Loucy (cell line): ENCODE results near the gene HYLS1.

Experiments used
- H2AFZ ChIP-seq: fragments of 200-600 bp; sonication (generic); 2 replicates; pipeline ENCODE4 v1.6.0; 2016; ENCODE audit warnings: antibody characterized with exemption, mild to moderate bottlenecking, low read length, moderate library complexity
- H3F3A ChIP-seq: fragments of 200-600 bp; 2 replicates; pipeline ENCODE4 v1.6.0; 2016; ENCODE audit warnings: antibody characterized with exemption, low read depth, mild to moderate bottlenecking
- H3K27me3 ChIP-seq: fragments of 200-600 bp; sonication (generic); 2 replicates; pipeline ENCODE4 v1.6.1; 2014; ENCODE audit warnings: low read length, mild to moderate bottlenecking; ENCODE audit not compliant: insufficient read depth, poor library complexity, severe bottlenecking
- H3K36me3 ChIP-seq: fragments of 200-600 bp; sonication (generic); 2 replicates; pipeline ENCODE4 v1.6.1; 2016; ENCODE audit warnings: low read length; ENCODE audit not compliant: insufficient read depth
- H3K4me1 ChIP-seq: fragments of 200-600 bp; sonication (generic); 2 replicates; pipeline ENCODE4 v1.5.1; 2014; ENCODE audit warnings: low read length, mild to moderate bottlenecking; ENCODE audit not compliant: insufficient read depth, poor library complexity, severe bottlenecking
- H3K4me2 ChIP-seq: fragments of 200-600 bp; sonication (generic); 2 replicates; pipeline ENCODE4 v1.6.0; 2014; ENCODE audit warnings: antibody characterized with exemption, low read length, low read depth, mild to moderate bottlenecking; ENCODE audit not compliant: poor library complexity, severe bottlenecking
- H3K4me3 ChIP-seq: fragments of 200-600 bp; sonication (generic); 2 replicates; pipeline ENCODE4 v1.5.1; 2014; ENCODE audit warnings: low read length, mild to moderate bottlenecking, mixed read lengths; ENCODE audit not compliant: poor library complexity, severe bottlenecking
- H3K79me2 ChIP-seq: fragments of 200-600 bp; sonication (generic); 2 replicates; pipeline ENCODE4 v1.6.1; 2014; ENCODE audit warnings: low read length; ENCODE audit not compliant: insufficient read depth
- H3K9ac ChIP-seq: fragments of 200-600 bp; sonication (generic); 2 replicates; pipeline ENCODE4 v1.6.0; 2014; ENCODE audit warnings: mild to moderate bottlenecking, low read depth, low read length, moderate library complexity; ENCODE audit not compliant: poor library complexity, severe bottlenecking
- H3K9me2 ChIP-seq: fragments of 200-600 bp; sonication (generic); replicated peaks from 2 replicates; pipeline ENCODE4 v1.6.1; 2016; ENCODE audit warnings: low read depth, low read length, mixed read lengths
- H3K9me3 ChIP-seq: fragments of 200-600 bp; sonication (generic); 2 replicates; pipeline ENCODE4 v1.6.1; 2014; ENCODE audit warnings: mild to moderate bottlenecking, antibody characterized with exemption, low read length, low read depth; ENCODE audit not compliant: insufficient read depth
- H4K20me1 ChIP-seq: fragments of 200-600 bp; sonication (generic); 2 replicates; pipeline ENCODE4 v1.6.0; 2014; ENCODE audit warnings: antibody characterized with exemption, low read length, mild to moderate bottlenecking; ENCODE audit not compliant: insufficient read depth, poor library complexity, severe bottlenecking
- EZH2phosphoT487 ChIP-seq: fragments of 200-600 bp; IDR thresholded peaks from 2 replicates; pipeline ENCODE4 v1.6.1; 2018; ENCODE audit warnings: antibody characterized with exemption, mild to moderate bottlenecking, moderate library complexity, borderline replicate concordance
- TF ChIP-seq, protein P1 (sequence below): fragments of 200-600 bp; sonication (generic); conservative IDR thresholded peaks from 2 replicates; pipeline ENCODE4 v1.5.1; 2014; ENCODE audit warnings: mild to moderate bottlenecking, antibody characterized with exemption, low read length

The HYLS1 gene

DNA sequence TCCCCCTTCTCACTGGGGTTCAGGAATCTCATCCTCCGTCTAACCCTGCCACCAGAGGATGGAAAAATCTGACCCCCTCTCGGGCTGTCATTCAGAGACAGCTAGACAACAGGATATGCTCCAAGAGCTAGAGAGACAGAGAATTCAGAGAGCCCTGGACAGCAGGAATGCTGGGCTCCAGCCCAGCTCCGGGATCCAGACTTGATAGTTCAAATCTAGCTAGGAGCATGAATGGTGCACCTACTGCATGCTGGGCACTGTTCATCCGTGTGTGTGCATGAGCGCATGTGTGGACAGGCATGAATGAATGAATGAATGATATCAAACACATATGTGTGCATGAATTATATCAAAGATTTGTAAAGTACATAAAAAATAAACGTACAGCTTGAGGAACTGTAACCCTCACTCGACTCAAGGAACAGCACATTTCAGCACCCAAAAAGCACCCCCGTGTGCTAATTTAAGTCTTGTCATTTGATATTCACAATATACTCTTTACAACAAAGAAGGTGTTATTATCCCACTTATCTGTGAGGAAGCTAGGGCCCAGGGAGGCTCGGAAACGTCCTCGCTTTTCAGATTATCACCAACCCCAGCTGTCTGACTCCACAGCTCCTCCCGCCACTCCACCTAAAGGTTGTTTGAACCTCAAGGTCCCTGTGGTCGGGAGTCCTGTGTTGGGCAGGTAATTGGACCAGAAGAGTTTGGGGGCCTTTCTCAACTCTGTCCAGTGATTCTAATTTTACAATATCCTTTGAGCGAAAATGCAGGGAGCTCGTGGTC lies 57.7 kb downstream of the HYLS1 start:
- Histone ChIP-seq H3K4me1 (no peaks in the 10 kb centered on the region), H4K20me1 (no peaks in the 10 kb centered on the region), H3K4me3 (no peak overlapping the region), H2AFZ (no peak overlapping the region), H3K9me3 (no peaks in the 10 kb centered on the region), H3K27me3 (no peaks in the 10 kb centered on the region), H3K36me3 (no peaks in the 10 kb centered on the region), H3F3A (no peaks in the 10 kb centered on the region), H3K4me2 (no peak overlapping the region), H3K9me2 (no peaks in the 10 kb centered on the region), H3K9ac (no peak overlapping the region), H3K79me2 (no peaks in the 10 kb centered on the region)
- TF ChIP-seq, protein P1, sequence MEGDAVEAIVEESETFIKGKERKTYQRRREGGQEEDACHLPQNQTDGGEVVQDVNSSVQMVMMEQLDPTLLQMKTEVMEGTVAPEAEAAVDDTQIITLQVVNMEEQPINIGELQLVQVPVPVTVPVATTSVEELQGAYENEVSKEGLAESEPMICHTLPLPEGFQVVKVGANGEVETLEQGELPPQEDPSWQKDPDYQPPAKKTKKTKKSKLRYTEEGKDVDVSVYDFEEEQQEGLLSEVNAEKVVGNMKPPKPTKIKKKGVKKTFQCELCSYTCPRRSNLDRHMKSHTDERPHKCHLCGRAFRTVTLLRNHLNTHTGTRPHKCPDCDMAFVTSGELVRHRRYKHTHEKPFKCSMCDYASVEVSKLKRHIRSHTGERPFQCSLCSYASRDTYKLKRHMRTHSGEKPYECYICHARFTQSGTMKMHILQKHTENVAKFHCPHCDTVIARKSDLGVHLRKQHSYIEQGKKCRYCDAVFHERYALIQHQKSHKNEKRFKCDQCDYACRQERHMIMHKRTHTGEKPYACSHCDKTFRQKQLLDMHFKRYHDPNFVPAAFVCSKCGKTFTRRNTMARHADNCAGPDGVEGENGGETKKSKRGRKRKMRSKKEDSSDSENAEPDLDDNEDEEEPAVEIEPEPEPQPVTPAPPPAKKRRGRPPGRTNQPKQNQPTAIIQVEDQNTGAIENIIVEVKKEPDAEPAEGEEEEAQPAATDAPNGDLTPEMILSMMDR: no peak
- TF ChIP-seq EZH2phosphoT487: no peak

DNA sequence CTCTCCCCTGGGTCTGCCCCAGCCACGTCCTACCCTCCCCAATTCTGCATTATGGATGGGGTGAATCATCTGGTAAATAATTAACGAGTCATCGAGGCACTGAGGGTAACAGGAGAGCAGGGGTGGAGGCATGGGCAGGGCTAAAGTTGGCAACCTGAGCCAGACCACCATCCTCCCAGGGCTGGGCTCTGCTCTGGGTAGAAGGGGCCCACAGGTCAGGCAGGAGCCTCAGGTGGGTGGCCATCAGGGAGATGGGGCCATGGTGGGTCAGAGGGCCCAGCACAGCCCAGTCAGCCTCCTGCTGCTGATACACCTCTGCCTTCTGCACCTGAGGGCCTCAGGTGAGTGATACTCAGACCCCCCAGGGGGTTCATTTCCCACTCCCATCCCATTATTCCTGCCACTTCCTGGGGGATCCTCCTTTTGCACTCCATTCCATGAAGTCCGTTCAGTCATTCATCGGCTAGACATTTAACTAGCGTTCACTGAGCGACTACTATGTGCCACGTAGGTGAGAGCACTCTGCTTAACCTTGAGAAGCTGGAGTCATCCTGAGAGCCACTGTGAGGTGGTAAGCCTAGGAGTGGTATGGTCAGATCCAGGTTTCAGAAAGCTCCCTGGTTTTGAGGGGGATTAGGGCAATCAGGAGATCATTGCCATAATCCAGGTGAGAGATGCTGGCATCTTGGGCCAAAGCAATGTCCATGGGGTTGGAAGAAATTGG lies 58.5 kb downstream of the HYLS1 start, which contains the start of gene VSIG10L2:
TSS of gene VSIG10L2 (plus strand) at position 248 of the 724 bp plus-strand sequence. CDS start at position 260, 12 bp downstream.
- Histone ChIP-seq H3K9me3 (no peaks in the 10 kb centered on the region), H3K79me2 (no peaks in the 10 kb centered on the region), H3K4me2 (no peak within 1 kb of the TSS), H3K9ac (no peak within 1 kb of the TSS), H3K36me3 (no peaks in the 10 kb centered on the region), H4K20me1 (no peaks in the 10 kb centered on the region), H3K9me2 (no peaks in the 10 kb centered on the region), H3K27me3 (no peaks in the 10 kb centered on the region), H3F3A (no peaks in the 10 kb centered on the region), H3K4me1 (no peaks in the 10 kb centered on the region), H2AFZ (no peak within 1 kb of the TSS), H3K4me3 (no peak within 1 kb of the TSS)
- TF ChIP-seq, protein P1: no peak
- no peak for TF ChIP-seq EZH2phosphoT487

DNA sequence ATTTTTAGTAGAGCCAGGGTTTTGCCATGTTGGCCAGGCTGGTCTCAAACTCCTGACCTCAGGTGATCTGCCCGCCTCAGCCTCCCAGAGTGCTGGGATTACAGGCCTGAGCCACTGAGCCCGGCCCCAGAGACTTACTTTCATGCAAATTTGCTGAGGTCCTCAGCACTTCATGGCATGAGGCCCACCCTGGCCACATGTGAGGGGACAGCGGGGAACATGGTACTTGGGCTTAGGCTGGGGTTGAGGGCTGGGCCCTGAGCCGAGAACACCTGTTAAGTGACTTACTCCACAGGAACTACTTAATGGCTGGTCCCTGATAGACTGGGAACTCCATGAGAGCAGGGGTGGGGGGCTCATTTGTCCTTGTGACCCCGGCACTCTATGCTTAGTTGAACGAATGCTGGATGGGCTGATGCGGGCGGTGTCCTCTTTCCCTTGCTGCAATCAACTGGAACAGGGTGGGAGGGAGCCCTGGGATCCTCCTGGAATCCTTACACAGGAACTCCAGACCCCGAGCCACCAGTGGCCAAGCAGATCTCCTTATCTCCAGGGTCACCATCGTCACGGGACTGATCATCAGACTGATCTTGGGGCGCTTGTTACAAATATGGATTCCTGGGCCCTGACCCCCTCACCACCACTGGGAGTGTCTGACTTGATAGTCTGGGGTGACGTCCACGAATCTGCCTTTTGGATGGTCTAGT lies 59.4 kb downstream of the HYLS1 start:
- H3K4me3 ChIP-seq: no peak overlapping the region
- H2AFZ ChIP-seq: no peak overlapping the region
- no peaks in the 10 kb centered on the region for H3F3A ChIP-seq
- H3K4me1 ChIP-seq: no peaks in the 10 kb centered on the region
- no peak overlapping the region for H3K4me2 ChIP-seq
- no peak for TF ChIP-seq EZH2phosphoT487
- TF ChIP-seq, protein P1: no peak
- H3K9me3 ChIP-seq: no peaks in the 10 kb centered on the region
- H3K36me3 ChIP-seq: no peaks in the 10 kb centered on the region
- H3K9me2 ChIP-seq: no peaks in the 10 kb centered on the region
- H3K27me3 ChIP-seq: no peaks in the 10 kb centered on the region
- H4K20me1 ChIP-seq: no peaks in the 10 kb centered on the region
- H3K79me2 ChIP-seq: no peaks in the 10 kb centered on the region
- H3K9ac ChIP-seq: no peak overlapping the region
